Astrocyte of the spinal cord (primary cell): ENCODE measurements around the gene TCIRG1.

Source experiments
- DNase-seq: peaks from one replicate; pipeline ENCODE4 v3.0.0; 2011; ENCODE audit warnings: low read depth, low spot score
- H3K4me3 ChIP-seq: 2 replicates; pipeline ENCODE4 v1.5.1; 2011; ENCODE audit warnings: low read depth, mild to moderate bottlenecking, low read length, moderate library complexity
- in situ Hi-C: cut with HindIII; loops from 2 replicates; pipeline ENCODE4 v1.10.0; 2017; ENCODE audit warnings: low sequenced_read_pairs
- TF ChIP-seq, protein P1 (sequence below): IDR thresholded peaks from 2 replicates; pipeline ENCODE4 v1.5.1; 2012; ENCODE audit warnings: low read depth, mild to moderate bottlenecking, low read length, inconsistent platforms

Gene TCIRG1

DNA sequence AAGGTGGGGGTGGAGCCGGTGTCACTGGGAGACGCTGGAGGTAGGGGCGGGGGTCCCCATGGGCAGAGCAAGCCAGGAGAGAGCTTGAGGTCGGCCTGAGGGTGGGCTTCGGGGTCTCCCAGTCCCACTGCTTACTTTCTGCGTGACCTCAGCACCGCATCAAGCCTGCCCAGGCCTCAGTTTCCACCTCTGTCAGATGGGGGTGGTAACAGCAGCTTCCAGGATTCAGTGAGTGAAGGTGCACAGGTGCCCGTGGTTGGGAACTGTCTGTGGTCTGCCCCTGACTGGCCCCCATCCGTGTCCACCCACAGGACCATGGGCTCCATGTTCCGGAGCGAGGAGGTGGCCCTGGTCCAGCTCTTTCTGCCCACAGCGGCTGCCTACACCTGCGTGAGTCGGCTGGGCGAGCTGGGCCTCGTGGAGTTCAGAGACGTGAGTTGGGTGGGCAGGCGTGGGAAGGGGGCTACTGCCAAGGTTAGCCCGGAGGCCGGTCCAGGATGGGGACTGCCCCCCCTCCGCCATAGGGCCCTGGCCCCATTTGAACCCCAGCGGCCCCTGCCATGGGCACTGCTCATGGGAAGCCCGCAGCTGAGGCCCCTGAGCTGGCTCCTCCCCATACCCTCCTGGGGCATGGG, 2.2 kb downstream of the TCIRG1 start:
- in situ Hi-C loops = no loop called here
- H3K4me3 ChIP-seq = peak overlapping the region; percentile 58
- no peak for DNase-seq
- TF ChIP-seq, protein P1, sequence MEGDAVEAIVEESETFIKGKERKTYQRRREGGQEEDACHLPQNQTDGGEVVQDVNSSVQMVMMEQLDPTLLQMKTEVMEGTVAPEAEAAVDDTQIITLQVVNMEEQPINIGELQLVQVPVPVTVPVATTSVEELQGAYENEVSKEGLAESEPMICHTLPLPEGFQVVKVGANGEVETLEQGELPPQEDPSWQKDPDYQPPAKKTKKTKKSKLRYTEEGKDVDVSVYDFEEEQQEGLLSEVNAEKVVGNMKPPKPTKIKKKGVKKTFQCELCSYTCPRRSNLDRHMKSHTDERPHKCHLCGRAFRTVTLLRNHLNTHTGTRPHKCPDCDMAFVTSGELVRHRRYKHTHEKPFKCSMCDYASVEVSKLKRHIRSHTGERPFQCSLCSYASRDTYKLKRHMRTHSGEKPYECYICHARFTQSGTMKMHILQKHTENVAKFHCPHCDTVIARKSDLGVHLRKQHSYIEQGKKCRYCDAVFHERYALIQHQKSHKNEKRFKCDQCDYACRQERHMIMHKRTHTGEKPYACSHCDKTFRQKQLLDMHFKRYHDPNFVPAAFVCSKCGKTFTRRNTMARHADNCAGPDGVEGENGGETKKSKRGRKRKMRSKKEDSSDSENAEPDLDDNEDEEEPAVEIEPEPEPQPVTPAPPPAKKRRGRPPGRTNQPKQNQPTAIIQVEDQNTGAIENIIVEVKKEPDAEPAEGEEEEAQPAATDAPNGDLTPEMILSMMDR = no peak

DNA sequence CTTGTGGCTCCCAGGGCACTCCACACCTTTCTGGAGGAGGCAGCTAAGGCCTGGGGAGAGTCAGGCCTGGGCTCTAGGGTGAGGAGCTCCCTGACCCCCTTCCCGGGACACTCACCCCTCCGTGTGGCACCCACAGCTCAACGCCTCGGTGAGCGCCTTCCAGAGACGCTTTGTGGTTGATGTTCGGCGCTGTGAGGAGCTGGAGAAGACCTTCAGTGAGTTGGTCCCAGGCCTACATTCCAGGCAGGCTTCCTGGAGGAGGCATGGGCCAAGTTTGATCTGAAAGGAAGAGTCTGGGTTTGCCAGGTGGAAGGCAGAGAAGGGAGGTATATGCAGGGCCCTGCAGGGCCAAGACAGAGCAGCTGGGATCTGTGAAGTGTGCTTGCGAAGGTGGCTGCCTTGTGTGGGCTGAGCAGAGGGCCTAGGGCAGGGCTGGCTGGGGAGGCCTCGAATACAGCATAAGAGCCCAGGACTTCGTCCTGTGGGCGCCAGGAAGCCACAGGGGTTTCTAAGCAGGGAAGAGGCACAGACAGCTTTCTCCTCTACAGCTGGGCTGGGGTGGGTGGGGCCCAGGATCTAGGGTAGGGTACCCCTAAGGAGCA, 2.9 kb downstream of the TCIRG1 start:
- DNase-seq = no peak
- TF ChIP-seq, protein P1 = no peak
- in situ Hi-C loops = no loop called here
- H3K4me3 ChIP-seq = no peak overlapping the region

DNA sequence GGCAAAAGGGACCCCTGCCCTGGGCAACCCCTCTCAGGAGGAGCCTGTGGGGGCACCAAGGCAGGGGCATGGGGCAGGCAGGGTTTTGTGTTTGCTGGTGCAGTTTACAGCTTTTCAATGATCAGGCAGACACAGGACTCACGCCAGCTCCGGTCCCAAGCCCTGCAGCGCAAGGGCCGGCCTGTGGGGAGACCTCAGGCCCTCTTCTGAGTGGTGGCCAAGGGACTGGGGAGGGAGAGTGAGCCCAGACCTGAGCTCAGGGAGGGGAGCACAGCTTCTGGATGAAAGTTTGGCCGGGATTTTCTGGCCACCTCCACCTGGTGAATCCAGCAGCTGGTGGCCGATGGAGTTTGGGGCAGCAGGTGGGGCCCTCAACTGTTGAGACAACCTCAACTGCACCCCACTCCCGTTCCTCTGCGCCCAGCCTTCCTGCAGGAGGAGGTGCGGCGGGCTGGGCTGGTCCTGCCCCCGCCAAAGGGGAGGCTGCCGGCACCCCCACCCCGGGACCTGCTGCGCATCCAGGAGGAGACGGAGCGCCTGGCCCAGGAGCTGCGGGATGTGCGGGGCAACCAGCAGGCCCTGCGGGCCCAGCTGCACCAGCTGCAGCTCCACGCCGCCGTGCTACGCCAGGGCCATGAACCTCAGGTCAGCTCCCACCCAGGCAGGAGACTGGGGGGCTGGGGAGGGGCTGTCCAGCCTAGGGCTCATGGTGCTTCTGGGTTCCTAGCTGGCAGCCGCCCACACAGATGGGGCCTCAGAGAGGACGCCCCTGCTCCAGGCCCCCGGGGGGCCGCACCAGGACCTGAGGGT, 3.6 kb downstream of the TCIRG1 start:
- no peak overlapping the region for H3K4me3 ChIP-seq
- in situ Hi-C loops = no loop called here
- TF ChIP-seq, protein P1 = no peak
- no peak for DNase-seq

DNA sequence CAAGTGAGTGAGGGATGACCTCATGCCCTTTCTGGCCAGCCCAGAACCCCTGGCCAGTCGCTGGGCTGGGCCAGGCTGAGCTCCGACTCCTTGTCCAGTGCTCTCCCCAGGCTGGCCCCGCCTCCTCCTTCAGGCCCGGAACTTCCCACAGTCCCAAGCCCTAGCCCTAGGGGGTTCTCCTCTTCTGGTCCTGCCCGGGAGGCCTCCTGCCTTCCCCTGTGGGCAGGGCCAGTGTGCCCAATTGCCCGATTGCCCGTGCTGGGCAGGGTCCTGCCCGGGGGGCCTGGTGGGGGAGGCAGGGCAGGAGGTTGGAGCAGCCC, 4.2 kb downstream of the TCIRG1 start:
- no peak for DNase-seq
- H3K4me3 ChIP-seq = no peak overlapping the region
- in situ Hi-C loops = no loop called here
- TF ChIP-seq, protein P1 = no peak

DNA sequence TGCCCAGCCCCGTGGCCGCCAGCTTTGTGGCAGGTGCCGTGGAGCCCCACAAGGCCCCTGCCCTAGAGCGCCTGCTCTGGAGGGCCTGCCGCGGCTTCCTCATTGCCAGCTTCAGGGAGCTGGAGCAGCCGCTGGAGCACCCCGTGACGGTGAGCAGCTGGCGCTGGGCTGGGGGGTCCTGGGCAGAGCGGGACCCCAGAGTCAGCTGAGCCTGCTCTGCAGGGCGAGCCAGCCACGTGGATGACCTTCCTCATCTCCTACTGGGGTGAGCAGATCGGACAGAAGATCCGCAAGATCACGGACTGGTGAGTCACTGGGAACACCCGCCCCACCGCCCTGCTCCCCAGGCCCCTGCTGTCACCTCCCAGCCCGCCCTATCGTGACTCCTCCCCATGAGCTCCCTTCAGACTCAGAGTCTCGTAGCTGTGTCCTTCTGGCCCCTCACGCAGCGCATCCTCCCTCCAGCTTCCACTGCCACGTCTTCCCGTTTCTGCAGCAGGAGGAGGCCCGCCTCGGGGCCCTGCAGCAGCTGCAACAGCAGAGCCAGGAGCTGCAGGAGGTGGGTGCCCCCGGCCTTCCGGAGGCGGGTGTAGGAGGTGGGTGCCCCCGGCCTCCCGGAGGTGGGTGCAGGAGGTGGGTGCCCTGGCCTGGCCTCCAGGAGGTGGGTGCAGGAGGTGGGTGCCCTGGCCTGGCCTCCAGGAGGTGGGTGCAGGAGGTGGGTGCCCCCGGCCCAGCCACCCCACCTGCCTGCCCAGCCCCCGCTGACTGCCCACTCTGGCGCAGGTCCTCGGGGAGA, 4.7 kb downstream of the TCIRG1 start:
- no peak overlapping the region for H3K4me3 ChIP-seq
- DNase-seq = peak; percentile 63
- TF ChIP-seq, protein P1 = no peak
- in situ Hi-C loops = no loop called here

DNA sequence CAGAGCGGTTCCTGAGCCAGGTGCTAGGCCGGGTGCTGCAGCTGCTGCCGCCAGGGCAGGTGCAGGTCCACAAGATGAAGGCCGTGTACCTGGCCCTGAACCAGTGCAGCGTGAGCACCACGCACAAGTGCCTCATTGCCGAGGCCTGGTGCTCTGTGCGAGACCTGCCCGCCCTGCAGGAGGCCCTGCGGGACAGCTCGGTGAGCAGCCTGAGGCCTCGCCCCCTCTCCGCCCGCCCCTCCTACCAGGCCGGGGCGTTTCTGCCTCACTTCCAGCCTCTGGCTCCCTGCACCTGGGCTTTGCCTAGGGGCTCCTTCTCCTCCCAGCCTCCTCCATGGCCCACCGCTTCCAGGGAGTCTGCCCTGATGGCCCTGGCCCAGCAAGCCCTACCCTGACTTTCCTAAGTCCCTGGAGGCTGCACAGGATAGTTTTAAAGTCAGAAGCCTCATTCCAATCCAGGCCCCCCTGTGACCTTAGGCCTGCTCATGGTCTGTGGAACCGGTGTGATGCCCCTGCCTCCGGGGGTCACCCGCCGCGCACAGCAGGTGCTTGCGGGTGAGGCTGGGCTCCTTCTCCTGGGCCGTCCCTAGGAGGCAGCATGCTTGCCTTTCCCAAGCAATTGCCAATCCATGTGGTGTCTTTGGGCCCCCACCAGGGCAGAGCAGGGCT, 5.5 kb downstream of the TCIRG1 start:
- TF ChIP-seq, protein P1 = no peak
- no peak for DNase-seq
- in situ Hi-C loops = no loop called here
- H3K4me3 ChIP-seq = no peak overlapping the region
